Amygdala (tissue), 56 donors: ENCODE results near the gene RHCG.
A peak's percentile ranks its signal among the peaks of the same experiment; 100 is the strongest.

Experiments used
- DNase-seq, 56 donors: peaks; one replicate each; lab custom pipeline; 2025; lab: John Stamatoyannopoulos, UW

RHCG gene

GRCh38 chr15:89496155-89497098, at the start of gene RHCG:
Gene RHCG, minus strand, starts transcription at chr15:89496583. Its CDS starts 39 bp downstream, at chr15:89496544.
- DNase-seq, result peak in 25 of 56 donors; percentile 9 to 67 (median 38)

- no peak for DNase-seq
Measured at GRCh38 chr15:89543389-89543788, 47.0 kb upstream of the RHCG start.

GRCh38 chr15:89542369-89542768, 46.0 kb upstream of the RHCG start:
- DNase-seq, result no peak

- DNase-seq, result no peak
Measured at GRCh38 chr15:89539027-89539426, 42.6 kb upstream of the RHCG start.

GRCh38 chr15:89533861-89534544, 37.6 kb upstream of the RHCG start:
- no peak for DNase-seq

GRCh38 chr15:89531796-89532537, 35.6 kb upstream of the RHCG start:
- DNase-seq, result no peak

- DNase-seq, result peak in 1 of 56 donors; percentile 1
Measured at GRCh38 chr15:89530976-89531375, 34.6 kb upstream of the RHCG start.

GRCh38 chr15:89528757-89529352, 32.5 kb upstream of the RHCG start:
- DNase-seq, result no peak

GRCh38 chr15:89526601-89527441, 30.4 kb upstream of the RHCG start:
- no peak for DNase-seq

GRCh38 chr15:89526181-89526580, 29.8 kb upstream of the RHCG start:
- no peak for DNase-seq

- no peak for DNase-seq
Measured at GRCh38 chr15:89524184-89524583, 27.8 kb upstream of the RHCG start.

GRCh38 chr15:89523101-89523500, 26.7 kb upstream of the RHCG start:
- no peak for DNase-seq

- DNase-seq, result no peak
Measured at GRCh38 chr15:89521605-89522004, 25.2 kb upstream of the RHCG start.

- DNase-seq, result no peak
Measured at GRCh38 chr15:89515477-89515876, 19.1 kb upstream of the RHCG start.

GRCh38 chr15:89514596-89515406, 18.4 kb upstream of the RHCG start:
- DNase-seq, result no peak

- DNase-seq, result no peak
Measured at GRCh38 chr15:89514186-89514585, 17.8 kb upstream of the RHCG start.

GRCh38 chr15:89513284-89513683, 16.9 kb upstream of the RHCG start:
- DNase-seq, result no peak

- no peak for DNase-seq
Measured at GRCh38 chr15:89512631-89513030, 16.2 kb upstream of the RHCG start.
